Limb (tissue), 2 donors: Measurements from ENCODE around the gene OR11H7.
"Not testable (repeated sequence)": the region's sequence is repeated elsewhere in the genome, so short reads cannot be mapped to it uniquely, and the experiment has no call there.

ENCODE experiments used
- DNase-seq, 2 donors: peaks; one replicate each; pipeline ENCODE4 v3.0.0-alpha.2; 2016; ENCODE audit errors: extremely low spot score in 2 of 2

The OR11H7 gene

DNA sequence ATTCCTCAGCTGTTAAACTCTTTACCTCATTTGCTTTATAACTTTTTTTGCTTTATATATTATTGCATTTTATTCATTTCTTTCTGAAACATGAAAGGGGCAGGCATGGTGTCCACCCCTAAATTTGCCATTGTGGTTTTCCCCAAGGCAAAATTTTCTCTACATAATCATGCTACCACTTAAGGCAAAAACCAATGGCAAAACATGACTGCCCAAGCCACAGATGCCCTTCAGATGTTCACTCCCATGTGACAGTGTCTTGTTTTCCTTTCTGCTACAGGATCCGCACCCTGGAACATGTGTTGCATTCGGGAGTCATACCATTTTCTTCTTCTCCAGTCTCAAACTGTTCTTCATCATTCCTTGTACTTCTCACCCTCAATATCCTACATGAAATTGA is 48.6 kb downstream of the OR11H7 start:
- no peak for DNase-seq

GRCh38 chr14:20278414-20278813 is 49.6 kb downstream of the OR11H7 start:
- no peak for DNase-seq

- DNase-seq: not testable (repeated sequence)
Measured at GRCh38 chr14:20280265-20280664, 51.5 kb downstream of the OR11H7 start.
